ENCODE data around the gene EGFL6. TPM values are rescaled to one million over a fixed set of nuclear protein-coding genes. Genes with fewer than 3 reads are reported as not detected.

The EGFL6 gene
- polyA plus RNA-seq, 1 donor from 2014 or later = 0.36 TPM

GRCh38 chrX:13565511-13565910, 3.9 kb upstream of the EGFL6 start:
- no peaks in the 10 kb centered on the region for H3K79me2 ChIP-seq (replicated peaks; ENCODE audit: insufficient read depth, low read length)
- H3K9me3 ChIP-seq (ENCODE audit: low read length) = no peaks in the 10 kb centered on the region
- H2AFZ ChIP-seq (ENCODE audit: low read depth, low read length) = no peak overlapping the region
- H3K27me3 ChIP-seq (ENCODE audit: insufficient read depth, low read depth, low read length) = peaks cover 15% of the 10 kb centered on the region
- TF ChIP-seq CTCF (IDR thresholded peaks at IDR 0.05; ENCODE audit: poor library complexity, severe bottlenecking) = no peak
- TF ChIP-seq POLR2AphosphoS5 (IDR thresholded peaks at IDR 0.05) = no peak
- TF ChIP-seq TAF1 (IDR thresholded peaks at IDR 0.05; ENCODE audit: low read depth) = no peak
- no peak for TF ChIP-seq RAD21 (conservative IDR thresholded peaks at IDR 0.05)
- TF ChIP-seq MXI1 (conservative IDR thresholded peaks at IDR 0.05; ENCODE audit: poor library complexity, severe bottlenecking) = no peak
- no peak for TF ChIP-seq EP300 (conservative IDR thresholded peaks at IDR 0.05; ENCODE audit: poor library complexity, severe bottlenecking)
- no peak for TF ChIP-seq REST (IDR thresholded peaks at IDR 0.05; ENCODE audit: borderline replicate concordance)
- H3K9ac ChIP-seq (ENCODE audit: low read length) = no peak overlapping the region
- H3K4me2 ChIP-seq (ENCODE audit: low read length) = no peak overlapping the region
- H3F3A ChIP-seq (ENCODE audit: insufficient read depth, low read length, poor library complexity, severe bottlenecking) = no peaks in the 10 kb centered on the region
- H3K27ac ChIP-seq (ENCODE audit: low read length) = no peak overlapping the region
- no peaks in the 10 kb centered on the region for H3K36me3 ChIP-seq (ENCODE audit: insufficient read depth, low read length)
- no peak overlapping the region for H3K4me3 ChIP-seq (ENCODE audit: low read length)
- H4K20me1 ChIP-seq (ENCODE audit: insufficient read depth) = no peaks in the 10 kb centered on the region
- H3K9me2 ChIP-seq (ENCODE audit: insufficient read depth, low read length) = no peaks in the 10 kb centered on the region

GRCh38 chrX:13570261-13570605, 832 bp downstream of the EGFL6 start:
- Histone ChIP-seq H3K27ac (ENCODE audit: low read length) (no peak overlapping the region), H2AFZ (ENCODE audit: low read depth, low read length) (no peak overlapping the region), H3K4me3 (ENCODE audit: low read length) (peak overlapping the region; percentile 63), H3K4me2 (ENCODE audit: low read length) (no peak overlapping the region), H3K9me2 (ENCODE audit: insufficient read depth, low read length) (no peaks in the 10 kb centered on the region), H4K20me1 (ENCODE audit: insufficient read depth) (no peaks in the 10 kb centered on the region), H3K36me3 (ENCODE audit: insufficient read depth, low read length) (no peaks in the 10 kb centered on the region), H3F3A (ENCODE audit: insufficient read depth, low read length, poor library complexity, severe bottlenecking) (no peaks in the 10 kb centered on the region), H3K9ac (ENCODE audit: low read length) (no peak overlapping the region), H3K79me2 (replicated peaks; ENCODE audit: insufficient read depth, low read length) (no peaks in the 10 kb centered on the region), H3K27me3 (ENCODE audit: insufficient read depth, low read depth, low read length) (peaks cover 15% of the 10 kb centered on the region), H3K9me3 (ENCODE audit: low read length) (no peaks in the 10 kb centered on the region)
- TF ChIP-seq SMC3 (conservative IDR thresholded peaks at IDR 0.05; ENCODE audit: poor library complexity) = no peak
- TF ChIP-seq POLR2AphosphoS5 (IDR thresholded peaks at IDR 0.05) = no peak
- no peak for TF ChIP-seq REST (IDR thresholded peaks at IDR 0.05; ENCODE audit: borderline replicate concordance)
- no peak for TF ChIP-seq EZH2 (IDR thresholded peaks at IDR 0.05; ENCODE audit: borderline replicate concordance, insufficient read depth, low read length, poor library complexity, severe bottlenecking)
- TF ChIP-seq MXI1 (conservative IDR thresholded peaks at IDR 0.05; ENCODE audit: poor library complexity, severe bottlenecking) = no peak
- no peak for TF ChIP-seq RAD21 (conservative IDR thresholded peaks at IDR 0.05)
